DND-41 (cell line): Measurements from ENCODE around the gene DZIP1.

Experiments
- ATAC-seq: fragments of 200-7000 bp; cut with Tn5 transposase; 3 replicates; pipeline ENCODE4 v1.9.1; 2021; ENCODE audit warnings: low read depth; ENCODE audit not compliant: insufficient read depth
- DNase-seq: peaks from one replicate; pipeline ENCODE4 v3.0.0-alpha.2; 2020
- H2AFZ ChIP-seq: 2 replicates; pipeline ENCODE4 v1.6.0; 2012; ENCODE audit warnings: low read depth, low read length
- H3K27ac ChIP-seq: 2 replicates; pipeline ENCODE4 v1.5.1; 2012; ENCODE audit warnings: low read length, inconsistent platforms
- H3K27me3 ChIP-seq: fragments of 200-600 bp; sonication (generic); 2 replicates; pipeline ENCODE4 v1.6.0; 2012; ENCODE audit warnings: low read length, mild to moderate bottlenecking, inconsistent platforms; ENCODE audit not compliant: insufficient read depth, poor library complexity
- H3K36me3 ChIP-seq: 2 replicates; pipeline ENCODE4 v1.5.1; 2012; ENCODE audit warnings: low read length, inconsistent platforms; ENCODE audit not compliant: insufficient read depth
- H3K4me1 ChIP-seq: 2 replicates; pipeline ENCODE4 v1.5.1; 2012; ENCODE audit warnings: mild to moderate bottlenecking, low read length; ENCODE audit not compliant: insufficient read depth
- H3K4me2 ChIP-seq: 2 replicates; pipeline ENCODE4 v1.6.0; 2012; ENCODE audit warnings: mild to moderate bottlenecking, moderate library complexity, low read length, inconsistent platforms; ENCODE audit not compliant: insufficient read depth
- H3K4me3 ChIP-seq, 2 experiments: fragments of 200-600 bp in 1 of 2; shearing (Covaris generic) in 1 of 2; 2 replicates each; pipeline ENCODE4 v1.5.1; 2012 to 2016; ENCODE audit warnings: inconsistent platforms in 2 of 2, low read length in 2 of 2, mild to moderate bottlenecking in 2 of 2, low read depth in 1 of 2, moderate library complexity in 1 of 2
- H3K79me2 ChIP-seq: 2 replicates; pipeline ENCODE4 v1.6.0; 2012; ENCODE audit warnings: low read length, inconsistent platforms; ENCODE audit not compliant: insufficient read depth
- H3K9ac ChIP-seq: 2 replicates; pipeline ENCODE4 v1.6.0; 2012; ENCODE audit warnings: low read depth, mild to moderate bottlenecking, inconsistent platforms, low read length, moderate library complexity
- H3K9me3 ChIP-seq: 2 replicates; pipeline ENCODE4 v1.5.1; 2012; ENCODE audit warnings: low read length, moderate library complexity, mild to moderate bottlenecking, inconsistent platforms; ENCODE audit not compliant: insufficient read depth, severe bottlenecking
- H4K20me1 ChIP-seq: 2 replicates; pipeline ENCODE4 v1.6.0; 2012; ENCODE audit warnings: low read length; ENCODE audit not compliant: insufficient read depth
- CTCF ChIP-seq: IDR thresholded peaks from 2 replicates; pipeline ENCODE4 v1.5.1; 2012; ENCODE audit warnings: borderline replicate concordance, low read length, moderate library complexity, mild to moderate bottlenecking; ENCODE audit not compliant: poor library complexity, severe bottlenecking; ENCODE audit errors: extremely low read depth
- EZH2 ChIP-seq: IDR thresholded peaks from 3 replicates; pipeline ENCODE4 v1.6.1; 2012; ENCODE audit warnings: borderline replicate concordance, low read depth, mild to moderate bottlenecking, moderate library complexity, low read length, inconsistent platforms; ENCODE audit not compliant: severe bottlenecking

Gene DZIP1

GRCh38 chr13:95557013-95557412 is 87.5 kb downstream of the DZIP1 start:
- Histone ChIP-seq H3K4me2 (no peak overlapping the region), H3K4me3 (no peak overlapping the region), H3K9ac (no peak overlapping the region), H3K36me3 (no peaks in the 10 kb centered on the region), H3K27ac (no peak overlapping the region), H4K20me1 (no peaks in the 10 kb centered on the region), H3K27me3 (no peaks in the 10 kb centered on the region), H3K9me3 (no peaks in the 10 kb centered on the region), H2AFZ (no peak overlapping the region), H3K4me1 (no peaks in the 10 kb centered on the region), H3K79me2 (no peaks in the 10 kb centered on the region)
- no peak for ATAC-seq
- DNase-seq, result no peak
- no peak for TF ChIP-seq EZH2
- no peak for TF ChIP-seq CTCF

- Histone ChIP-seq H3K27ac (no peak overlapping the region), H3K9ac (no peak overlapping the region), H3K27me3 (no peaks in the 10 kb centered on the region), H2AFZ (no peak overlapping the region), H3K9me3 (no peaks in the 10 kb centered on the region), H3K4me3 (no peak overlapping the region), H3K4me1 (no peaks in the 10 kb centered on the region), H3K79me2 (no peaks in the 10 kb centered on the region), H4K20me1 (no peaks in the 10 kb centered on the region), H3K4me2 (no peak overlapping the region), H3K36me3 (no peaks in the 10 kb centered on the region)
- ATAC-seq (no peak), DNase-seq (no peak)
- no peak for TF ChIP-seq CTCF
- no peak for TF ChIP-seq EZH2
Measured at GRCh38 chr13:95553581-95554385, 90.7 kb downstream of the DZIP1 start.

GRCh38 chr13:95552539-95553441 is 91.7 kb downstream of the DZIP1 start, which contains the start of gene CLDN10:
TSS of gene CLDN10 (plus strand) at chr13:95552720. CDS start at chr13:95552754, 34 bp downstream.
- no peak for DNase-seq
- no peak within 1 kb of the TSS for H3K4me2 ChIP-seq
- no peaks in the 10 kb centered on the region for H3K9me3 ChIP-seq
- no peaks in the 10 kb centered on the region for H4K20me1 ChIP-seq
- H3K9ac ChIP-seq, result no peak within 1 kb of the TSS
- H3K4me1 ChIP-seq, result no peaks in the 10 kb centered on the region
- no peaks in the 10 kb centered on the region for H3K27me3 ChIP-seq
- no peak for ATAC-seq
- no peak within 1 kb of the TSS for H2AFZ ChIP-seq
- TF ChIP-seq CTCF, result no peak
- TF ChIP-seq EZH2, result no peak
- no peak within 1 kb of the TSS for H3K4me3 ChIP-seq
- H3K27ac ChIP-seq, result no peak within 1 kb of the TSS
- no peaks in the 10 kb centered on the region for H3K79me2 ChIP-seq
- no peaks in the 10 kb centered on the region for H3K36me3 ChIP-seq
